Skin epidermis (tissue), 12 donors: ENCODE results near the gene MFSD11.
"Not testable (repeated sequence)": the region's sequence is repeated elsewhere in the genome, so short reads cannot be mapped to it uniquely, and the experiment has no call there.

Source experiments
- H3K27ac ChIP-seq, 21 experiments: fragments of 200-600 bp; sonication (generic) in 11 of 21; one replicate each; pipeline ENCODE4 v1.5.0; 2020; ENCODE audit warnings: mild to moderate bottlenecking in 3 of 21, inconsistent platforms in 2 of 21, moderate library complexity in 2 of 21
- H3K4me3 ChIP-seq, 7 experiments: fragments of 200-600 bp; sonication (generic) in 2 of 7; one replicate each; pipeline ENCODE4 v1.5.0; 2020; ENCODE audit warnings: inconsistent platforms in 2 of 7, mild to moderate bottlenecking in 2 of 7, moderate library complexity in 1 of 7

MFSD11 gene

DNA sequence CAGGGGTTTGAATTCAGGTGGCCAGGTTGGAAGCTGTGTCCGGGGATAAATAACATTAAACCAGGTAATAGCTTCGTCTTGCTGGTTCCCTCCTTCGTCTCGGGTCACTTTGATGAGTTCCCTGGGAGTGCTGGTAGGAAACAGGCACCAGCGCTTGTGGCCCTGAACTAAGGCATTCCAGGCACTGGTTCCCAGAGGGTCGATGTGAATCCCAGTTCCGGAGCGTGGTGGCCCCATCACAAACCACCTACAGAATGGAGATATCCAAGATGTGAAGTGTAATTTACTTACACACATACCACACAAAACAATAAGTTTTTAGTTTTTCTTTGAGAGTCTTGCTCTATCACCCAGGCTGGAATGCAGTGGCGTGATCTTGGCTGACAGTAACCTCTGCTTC, 14.1 kb upstream of the MFSD11 start:
- H3K27ac ChIP-seq, result no peak overlapping the region
- no peak overlapping the region for H3K4me3 ChIP-seq

DNA sequence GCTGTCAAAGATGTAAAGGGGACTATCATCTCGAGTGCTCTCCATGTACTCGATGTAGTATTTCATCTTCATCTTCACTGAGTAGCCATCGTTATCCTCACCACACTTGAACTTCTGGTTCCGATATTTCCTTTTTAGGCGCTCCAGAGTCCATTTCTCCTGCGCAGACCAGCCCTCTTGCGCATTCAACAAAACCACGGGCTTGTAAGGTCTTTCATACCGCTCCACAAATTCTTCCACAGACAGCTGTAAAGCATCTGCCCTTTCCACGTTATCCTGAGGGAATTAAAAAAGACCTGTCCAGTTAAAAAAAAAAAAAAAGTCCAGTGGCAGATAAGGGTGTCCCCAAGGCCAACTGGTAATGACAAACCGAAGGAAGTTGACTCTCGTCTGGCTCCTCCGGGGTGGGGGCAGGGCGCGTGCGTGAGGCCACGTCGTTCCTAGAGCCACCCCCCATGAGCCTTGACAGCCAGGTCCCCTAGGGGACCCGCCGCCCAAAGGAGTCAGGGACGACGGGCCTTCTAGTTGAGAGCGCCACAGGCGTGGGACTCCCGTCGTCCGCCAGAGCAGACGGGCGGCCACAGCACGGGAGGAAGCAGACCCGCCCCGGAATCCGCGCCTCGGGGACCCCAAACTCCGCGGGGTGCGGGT, 12.2 kb upstream of the MFSD11 start:
- Histone ChIP-seq H3K4me3 (peak overlapping the region; percentile 64 to 100 (median 90)), H3K27ac (peak overlapping the region; percentile 88 to 99 (median 97))

- Histone ChIP-seq H3K27ac (peak within 1 kb of the TSS; percentile 88 to 99 (median 97)), H3K4me3 (peak within 1 kb of the TSS; percentile 64 to 100 (median 90))
Observed at GRCh38 chr17:76726231-76726775, 11.6 kb upstream of the MFSD11 start, which contains the start of gene JMJD6. Gene JMJD6, minus strand, starts transcription at chr17:76726606. Its CDS starts 131 bp downstream, at chr17:76726475.

GRCh38 chr17:76726776-76727718, 10.9 kb upstream of the MFSD11 start, which contains the start of gene METTL23:
Gene METTL23, plus strand, starts transcription at chr17:76726839. Its CDS starts 2,872 bp downstream, at chr17:76729711.
- peak within 1 kb of the TSS; percentile 88 to 99 (median 97) for H3K27ac ChIP-seq

DNA sequence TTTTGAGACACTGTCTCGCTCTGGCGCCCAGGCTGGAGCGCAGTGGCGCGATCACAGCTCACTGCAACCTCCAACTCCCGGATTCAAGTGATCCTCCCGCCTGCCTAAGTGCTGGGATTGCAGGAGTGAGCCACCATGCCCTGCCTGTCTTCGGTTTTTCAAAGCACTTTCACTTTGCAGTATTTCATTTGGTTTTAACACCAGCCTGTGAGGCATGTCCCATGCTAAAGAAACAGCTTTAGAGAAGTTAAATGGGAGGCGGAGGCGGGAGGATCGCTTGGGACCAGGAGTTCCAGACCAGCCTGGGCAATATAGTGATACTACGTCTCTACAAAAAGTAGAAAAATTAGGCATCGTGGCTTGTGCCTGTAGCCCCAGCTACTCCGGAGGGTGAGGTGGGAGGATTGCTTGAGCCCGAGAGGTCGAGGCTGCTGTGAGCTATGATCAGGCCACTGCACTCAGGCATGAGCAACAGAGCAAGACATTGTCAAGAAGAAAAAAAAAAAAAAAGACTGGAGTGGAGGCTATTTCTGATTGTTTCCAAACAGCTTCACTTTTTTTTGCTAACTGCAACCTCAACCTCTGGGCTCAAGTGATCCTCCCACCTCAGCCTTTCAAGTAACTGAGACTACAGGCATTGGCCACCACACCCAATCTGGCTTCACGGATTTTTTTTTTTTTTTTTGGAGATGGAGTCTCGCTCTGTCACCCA, 10.0 kb upstream of the MFSD11 start:
- peak overlapping the region; percentile 64 to 100 (median 90) for H3K4me3 ChIP-seq

More at GRCh38 chr17:76726776-76727718, 10.9 kb upstream of the MFSD11 start, which contains the start of gene METTL23:
- peak within 1 kb of the TSS; percentile 64 to 100 (median 90) for H3K4me3 ChIP-seq

DNA sequence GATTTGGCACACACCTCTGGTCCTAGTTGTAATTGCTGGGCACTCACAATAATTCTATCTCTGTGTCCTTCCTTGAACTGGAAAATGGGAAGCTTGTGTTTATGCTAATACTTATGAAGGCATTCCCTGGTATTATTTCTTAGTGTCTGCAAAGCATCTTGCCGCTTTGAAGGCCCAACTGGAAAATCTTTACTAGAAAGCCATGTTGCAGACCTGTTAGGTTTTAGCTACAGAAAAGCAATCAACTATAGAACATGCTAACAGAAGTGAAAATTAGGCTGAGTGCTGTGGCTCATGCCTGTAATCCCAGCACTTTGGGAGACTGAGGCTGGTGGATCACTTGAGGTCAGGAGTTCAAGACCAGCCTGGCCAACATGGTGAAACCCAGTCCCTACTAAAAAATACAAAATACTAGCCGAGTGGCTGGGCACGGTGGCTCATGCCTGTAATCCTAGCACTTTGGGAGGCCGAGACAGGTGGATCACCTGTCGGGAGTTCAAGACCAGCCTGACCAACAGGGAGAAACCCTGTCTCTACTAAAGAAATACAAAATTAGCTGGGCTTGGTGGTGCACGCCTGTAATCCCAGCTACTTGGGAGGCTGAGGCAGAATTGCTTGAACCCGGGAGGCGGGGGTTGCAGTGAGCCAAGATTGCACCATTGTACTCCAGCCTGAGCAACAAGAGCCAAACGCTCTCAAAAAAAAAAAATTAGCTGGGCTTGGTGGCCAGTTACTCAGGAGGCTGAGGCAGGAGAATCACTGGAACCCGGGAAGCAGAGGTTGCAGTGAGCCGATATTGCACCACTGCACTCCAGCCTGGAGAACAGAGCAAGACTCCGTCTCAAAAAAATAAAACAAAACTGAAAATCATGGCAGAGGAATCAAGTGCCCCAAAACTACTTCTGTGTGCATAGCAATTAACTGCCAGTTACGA, 5.9 kb upstream of the MFSD11 start:
- H3K4me3 ChIP-seq, result not testable (repeated sequence)
- peak overlapping the region in 1 of 21 experiments; percentile 2 for H3K27ac ChIP-seq

More for the DNA sequence above, 10.0 kb upstream of the MFSD11 start:
- H3K27ac ChIP-seq, result peak overlapping the region in 20 of 21 experiments; percentile 88 to 99 (median 98)

- H3K4me3 ChIP-seq, result no peak overlapping the region
Observed at GRCh38 chr17:76732734-76733617, 4.9 kb upstream of the MFSD11 start.

GRCh38 chr17:76733618-76733957, 4.3 kb upstream of the MFSD11 start:
- peak overlapping the region in 1 of 7 experiments; percentile 83 for H3K4me3 ChIP-seq
- no peak overlapping the region for H3K27ac ChIP-seq

More at GRCh38 chr17:76732734-76733617, 4.9 kb upstream of the MFSD11 start:
- H3K27ac ChIP-seq, result no peak overlapping the region

DNA sequence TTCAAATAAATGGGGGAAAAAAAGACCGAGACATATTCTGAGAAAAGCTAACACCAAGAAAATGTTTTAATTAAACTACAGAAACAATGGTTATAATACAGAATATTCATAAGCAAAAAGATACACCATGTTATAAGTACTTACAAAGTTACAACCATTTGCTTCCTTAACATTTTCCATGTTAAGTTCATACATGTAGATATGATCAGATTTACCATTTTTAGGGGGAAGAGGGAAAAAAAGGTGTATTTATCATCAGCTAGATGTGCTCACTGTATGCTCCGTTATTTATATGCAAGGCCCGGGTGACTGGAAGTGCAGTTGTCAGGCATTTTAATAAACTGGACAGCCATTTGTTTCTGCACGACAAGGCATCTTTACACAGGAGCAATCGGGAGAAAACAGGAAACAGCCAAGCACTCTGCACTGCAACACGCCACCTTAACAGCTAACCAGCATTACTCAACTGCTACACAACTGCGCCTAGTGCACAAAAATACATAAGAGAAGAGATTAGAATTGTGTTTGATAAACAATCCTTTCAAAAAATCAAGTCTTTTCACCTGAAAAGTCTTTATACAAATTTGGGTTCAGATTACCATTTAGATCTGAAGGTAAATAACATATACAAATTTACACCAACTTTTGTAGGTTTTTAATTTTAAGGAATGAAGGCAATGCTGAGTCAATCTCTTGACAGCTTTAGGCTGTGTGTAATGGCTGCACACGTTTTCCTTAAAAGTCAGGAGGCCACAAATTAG, 3.7 kb upstream of the MFSD11 start:
- Histone ChIP-seq H3K4me3 (peak overlapping the region; percentile 63 to 97 (median 87)), H3K27ac (peak overlapping the region in 13 of 21 experiments; percentile 2 to 99 (median 57))

GRCh38 chr17:76735006-76735405, 2.9 kb upstream of the MFSD11 start:
- peak overlapping the region; percentile 63 to 97 (median 87) for H3K4me3 ChIP-seq
- peak overlapping the region in 16 of 21 experiments; percentile 0 to 99 (median 76) for H3K27ac ChIP-seq

DNA sequence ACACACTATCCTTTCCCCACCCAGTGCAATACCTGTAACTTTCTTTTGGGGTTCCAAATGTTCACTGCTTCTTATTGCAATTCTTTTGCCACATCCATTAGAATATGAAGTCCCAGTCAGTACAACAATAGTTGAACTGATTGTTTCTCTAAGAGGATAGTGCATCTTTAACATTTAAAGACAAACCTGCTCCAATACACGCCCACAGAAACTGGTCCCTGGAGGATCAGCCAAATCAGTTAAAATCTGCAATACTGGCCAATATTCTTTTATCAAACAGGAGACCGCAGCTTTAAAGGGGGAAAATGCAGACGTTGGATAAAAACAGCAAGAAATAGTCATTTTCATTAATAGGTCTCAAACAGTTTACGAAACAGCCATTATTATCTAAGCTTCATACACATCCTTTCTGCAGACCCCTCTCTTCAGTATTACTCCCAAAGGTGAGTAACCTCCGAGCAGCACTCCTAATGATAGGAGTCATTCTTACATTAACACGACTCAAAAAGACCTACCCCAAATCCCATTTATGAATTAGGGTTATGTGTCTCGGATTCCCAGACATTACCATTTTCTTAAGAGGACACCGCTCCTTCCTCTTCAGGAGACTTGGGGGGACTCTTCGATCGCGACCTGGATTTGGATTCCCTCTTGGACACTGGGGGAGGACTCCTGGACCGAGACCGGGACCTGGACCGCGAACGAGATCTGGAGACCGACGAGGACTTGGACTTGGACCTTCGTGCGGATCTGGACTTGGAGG, 2.2 kb upstream of the MFSD11 start:
- Histone ChIP-seq H3K27ac (peak overlapping the region in 20 of 21 experiments; percentile 95 to 99 (median 99)), H3K4me3 (peak overlapping the region; percentile 63 to 97 (median 87))

DNA sequence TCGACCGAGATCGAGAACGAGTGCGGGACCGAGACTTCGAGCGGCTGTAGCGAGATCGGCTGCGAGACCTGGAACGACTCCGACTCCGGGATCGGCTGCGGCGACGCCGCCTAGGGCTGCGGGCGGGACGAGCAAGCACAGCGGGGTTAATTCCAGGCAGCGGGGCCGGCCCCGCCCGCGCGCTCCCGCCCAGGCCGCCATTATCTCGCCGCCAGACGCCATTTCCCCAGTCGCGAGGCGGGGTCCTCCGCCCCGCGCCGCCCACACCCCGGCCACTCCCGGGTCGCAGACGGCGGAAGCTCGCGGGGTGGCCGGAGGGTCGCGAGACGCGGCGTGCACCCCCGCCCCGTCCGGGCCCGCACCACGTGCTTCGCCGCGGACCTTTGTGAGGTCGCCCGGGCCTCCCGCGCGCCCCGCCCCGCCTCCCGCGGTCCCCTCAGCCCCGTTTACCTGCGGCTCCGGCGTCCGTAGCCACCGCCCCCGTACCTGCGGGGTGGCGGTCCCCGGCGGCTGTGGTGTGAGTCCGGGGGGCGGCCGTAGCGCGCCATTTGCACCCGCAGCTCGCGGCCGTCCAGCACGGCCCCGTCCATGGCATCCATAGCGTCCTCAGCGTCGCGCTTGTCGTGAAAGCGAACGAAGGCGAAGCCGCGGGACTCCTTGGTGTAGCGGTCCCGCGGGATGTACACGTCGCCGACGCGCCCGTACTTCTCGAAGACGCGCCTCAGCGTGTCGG, 1.4 kb upstream of the MFSD11 start:
- peak overlapping the region; percentile 89 to 99 (median 99) for H3K27ac ChIP-seq
- peak overlapping the region; percentile 63 to 97 (median 87) for H3K4me3 ChIP-seq

DNA sequence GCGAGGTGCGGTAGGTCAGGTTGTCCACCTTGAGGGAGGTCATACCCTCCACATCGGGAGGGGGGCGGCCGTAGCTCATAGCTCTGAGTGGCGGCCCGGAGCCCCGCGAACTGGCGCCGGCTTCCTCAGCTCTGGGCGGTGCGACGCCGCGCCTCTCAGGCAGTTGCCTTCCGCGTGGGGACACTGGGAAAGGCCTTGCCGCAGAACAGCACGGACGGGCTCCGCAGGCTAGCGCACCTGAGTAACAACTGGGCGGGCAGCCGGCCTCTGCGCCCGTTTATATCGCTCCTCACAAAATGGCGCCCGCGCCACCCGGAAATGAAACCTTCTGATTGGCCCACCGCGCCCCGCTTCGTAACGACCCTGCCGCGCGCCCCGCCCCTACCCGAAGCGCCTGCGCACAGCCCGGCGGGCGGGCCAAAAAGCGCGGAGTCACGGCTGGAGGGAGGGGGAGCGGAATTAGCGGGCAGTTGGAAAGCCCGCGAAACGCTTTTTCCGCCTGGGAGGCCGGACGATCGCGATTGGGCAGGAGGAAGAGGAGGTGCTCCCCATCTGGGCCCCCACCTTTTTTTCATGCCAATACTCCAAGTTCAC, 740 bp upstream of the MFSD11 start, which contains the start of gene SRSF2:
TSS of gene SRSF2 (minus strand) at position 250 of the 594 bp plus-strand sequence. CDS start at position 79, 171 bp downstream.
- peak within 1 kb of the TSS; percentile 89 to 99 (median 99) for H3K27ac ChIP-seq
- peak within 1 kb of the TSS; percentile 63 to 97 (median 87) for H3K4me3 ChIP-seq

- peak overlapping the region in 20 of 21 experiments; percentile 91 to 99 (median 99) for H3K27ac ChIP-seq
Observed at GRCh38 chr17:76738468-76738850, 540 bp downstream of the MFSD11 start.

More at GRCh38 chr17:76738468-76738850, 540 bp downstream of the MFSD11 start:
- H3K4me3 ChIP-seq, result peak overlapping the region; percentile 63 to 97 (median 87)
